Measurements from ENCODE around the gene PDE6D.

The PDE6D gene

GRCh38 chr2:231710799-231711676 is 70.0 kb downstream of the PDE6D start:
- DNase-seq (ENCODE audit: insufficient read length, low spot score) (no peak), FAIRE-seq (no peak)
- TF ChIP-seq, protein P1, sequence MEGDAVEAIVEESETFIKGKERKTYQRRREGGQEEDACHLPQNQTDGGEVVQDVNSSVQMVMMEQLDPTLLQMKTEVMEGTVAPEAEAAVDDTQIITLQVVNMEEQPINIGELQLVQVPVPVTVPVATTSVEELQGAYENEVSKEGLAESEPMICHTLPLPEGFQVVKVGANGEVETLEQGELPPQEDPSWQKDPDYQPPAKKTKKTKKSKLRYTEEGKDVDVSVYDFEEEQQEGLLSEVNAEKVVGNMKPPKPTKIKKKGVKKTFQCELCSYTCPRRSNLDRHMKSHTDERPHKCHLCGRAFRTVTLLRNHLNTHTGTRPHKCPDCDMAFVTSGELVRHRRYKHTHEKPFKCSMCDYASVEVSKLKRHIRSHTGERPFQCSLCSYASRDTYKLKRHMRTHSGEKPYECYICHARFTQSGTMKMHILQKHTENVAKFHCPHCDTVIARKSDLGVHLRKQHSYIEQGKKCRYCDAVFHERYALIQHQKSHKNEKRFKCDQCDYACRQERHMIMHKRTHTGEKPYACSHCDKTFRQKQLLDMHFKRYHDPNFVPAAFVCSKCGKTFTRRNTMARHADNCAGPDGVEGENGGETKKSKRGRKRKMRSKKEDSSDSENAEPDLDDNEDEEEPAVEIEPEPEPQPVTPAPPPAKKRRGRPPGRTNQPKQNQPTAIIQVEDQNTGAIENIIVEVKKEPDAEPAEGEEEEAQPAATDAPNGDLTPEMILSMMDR (IDR thresholded peaks at IDR 0.05; ENCODE audit: insufficient read depth, missing control alignments) = no peak

DNA sequence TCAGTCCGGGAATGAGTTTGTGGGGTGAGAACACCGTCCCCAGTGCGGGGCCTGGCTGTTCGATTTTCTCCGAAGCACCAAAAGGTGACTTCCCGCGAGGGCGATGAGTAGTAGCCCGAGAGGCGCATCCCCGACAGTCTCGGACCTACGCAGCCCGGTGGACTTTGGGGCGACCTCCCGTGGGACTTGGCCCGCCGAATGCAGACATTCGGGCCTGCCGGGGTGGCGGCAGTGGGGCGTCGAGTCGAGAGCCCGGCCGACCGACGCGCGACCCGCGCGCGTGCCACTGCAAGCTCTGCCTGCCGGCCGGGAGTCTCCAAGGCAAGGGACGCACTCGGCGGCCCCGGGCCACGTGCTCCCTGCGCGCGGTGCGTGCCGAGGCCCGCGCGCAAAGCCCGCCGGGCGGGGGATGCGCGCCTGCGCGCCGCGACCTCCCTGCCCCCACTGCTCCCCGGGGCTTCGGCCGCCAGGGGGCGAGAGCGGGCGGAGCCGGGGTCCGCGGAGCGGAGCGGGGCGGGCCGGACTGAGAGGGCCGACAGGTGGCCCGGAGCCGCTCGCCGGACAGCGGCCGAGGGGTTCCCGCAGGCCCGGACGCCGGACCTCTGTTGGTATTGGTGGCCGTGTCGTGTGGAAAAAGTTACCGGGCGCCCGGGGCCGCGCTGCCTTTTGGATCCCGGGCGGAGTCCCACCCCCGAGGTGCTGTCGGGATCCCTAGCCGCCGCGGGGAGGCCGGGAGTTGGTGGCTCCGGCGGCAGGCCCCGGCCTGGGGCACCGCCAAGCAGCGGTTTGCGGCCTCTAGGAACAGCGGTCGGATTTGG is 70.9 kb downstream of the PDE6D start:
- FAIRE-seq = no peak
- peak; percentile 93 for DNase-seq (ENCODE audit: insufficient read length, low spot score)
- TF ChIP-seq, protein P1 (IDR thresholded peaks at IDR 0.05; ENCODE audit: insufficient read depth, missing control alignments) = peak; percentile 60

DNA sequence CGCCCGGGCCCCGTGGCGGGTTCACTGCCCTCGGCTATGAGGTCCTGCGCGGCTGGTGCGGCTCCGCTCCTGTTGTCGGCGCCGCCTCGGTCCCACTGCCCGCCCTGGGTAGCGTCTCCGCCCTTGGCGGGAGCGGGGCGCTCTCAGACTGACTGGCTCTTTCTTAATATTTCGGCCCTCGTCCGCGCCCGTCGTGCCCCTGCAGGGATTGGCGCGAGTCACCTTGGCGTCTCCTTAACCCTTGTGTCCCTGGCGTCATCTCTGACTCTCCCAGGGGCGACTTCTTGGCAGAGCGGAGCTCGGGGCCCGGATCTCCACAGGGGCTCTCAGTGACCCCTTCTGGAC is 71.5 kb downstream of the PDE6D start:
- FAIRE-seq = no peak
- TF ChIP-seq, protein P1 (IDR thresholded peaks at IDR 0.05; ENCODE audit: insufficient read depth, missing control alignments) = no peak
- DNase-seq (ENCODE audit: insufficient read length, low spot score) = no peak

- FAIRE-seq (no peak), DNase-seq (ENCODE audit: insufficient read length, low spot score) (no peak)
- TF ChIP-seq, protein P1 (IDR thresholded peaks at IDR 0.05; ENCODE audit: insufficient read depth, missing control alignments) = no peak
These were observed 72.1 kb downstream of the PDE6D start for GRCh38 chr2:231708773-231709635.

DNA sequence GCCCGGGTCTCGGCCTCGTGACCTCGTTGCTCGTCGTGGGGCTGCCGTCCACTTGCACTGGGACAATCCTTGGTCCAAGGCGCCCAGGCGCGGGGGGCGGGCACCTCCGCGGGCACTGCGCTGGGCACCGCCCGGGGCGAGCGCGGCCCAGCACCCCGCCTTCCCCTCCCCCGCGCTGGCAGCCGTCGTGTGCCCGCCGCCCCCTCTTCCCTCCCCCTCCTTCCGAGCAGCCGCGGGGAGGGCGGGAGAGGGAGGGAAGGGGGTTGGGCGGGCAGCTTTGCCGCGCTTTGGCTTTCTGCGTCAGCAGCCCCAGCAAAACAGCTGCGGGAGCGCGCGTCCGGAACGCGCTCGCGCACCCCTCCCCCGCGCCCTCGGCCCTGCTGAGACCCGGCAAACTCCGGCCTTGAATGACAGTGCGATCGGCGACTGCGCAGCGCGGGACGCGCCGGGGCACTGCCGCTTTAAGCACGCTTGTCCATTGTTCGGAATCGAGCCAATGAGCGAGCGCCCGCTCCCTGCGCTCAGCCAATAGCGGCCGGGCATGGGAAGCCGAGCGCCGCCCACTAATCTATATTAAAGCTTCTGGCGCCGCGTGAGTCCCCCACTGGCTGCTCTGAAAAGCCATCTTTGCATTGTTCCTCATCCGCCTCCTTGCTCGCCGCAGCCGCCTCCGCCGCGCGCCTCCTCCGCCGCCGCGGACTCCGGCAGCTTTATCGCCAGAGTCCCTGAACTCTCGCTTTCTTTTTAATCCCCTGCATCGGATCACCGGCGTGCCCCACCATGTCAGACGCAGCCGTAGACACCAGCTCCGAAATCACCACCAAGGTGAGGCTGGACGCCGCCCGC is 72.9 kb downstream of the PDE6D start, which contains the start of gene PTMA:
Gene PTMA (plus strand): TSS at position 599 of the 846 bp plus-strand sequence. CDS start 182 bp downstream, at position 781.
- DNase-seq (ENCODE audit: insufficient read length, low spot score) = no peak
- no peak for FAIRE-seq
- TF ChIP-seq, protein P1 (IDR thresholded peaks at IDR 0.05; ENCODE audit: insufficient read depth, missing control alignments) = no peak

- TF ChIP-seq, protein P1 (IDR thresholded peaks at IDR 0.05; ENCODE audit: insufficient read depth, missing control alignments) = no peak
- DNase-seq (ENCODE audit: insufficient read length, low spot score) (no peak), FAIRE-seq (no peak)
These were observed 73.5 kb downstream of the PDE6D start for GRCh38 chr2:231707625-231707926.
